HEK293T (cell line): Measurements from ENCODE around the gene USP37.

Source experiments
- ARNT ChIP-seq: fragments of 450-650 bp; IDR thresholded peaks from 2 replicates; pipeline ENCODE4 v1.6.1; 2017; ENCODE audit warnings: mild to moderate bottlenecking
- BHLHE40 ChIP-seq: fragments of 450-650 bp; IDR thresholded peaks from 2 replicates; pipeline ENCODE4 v1.6.1; 2016; ENCODE audit warnings: mild to moderate bottlenecking, moderate library complexity, borderline replicate concordance
- FOXK2 ChIP-seq: fragments of 450-650 bp; IDR thresholded peaks from 2 replicates; pipeline ENCODE4 v1.6.1; 2016; ENCODE audit warnings: mild to moderate bottlenecking
- FOXM1 ChIP-seq: fragments of 450-650 bp; IDR thresholded peaks from 2 replicates; pipeline ENCODE4 v1.6.1; 2017; ENCODE audit warnings: mild to moderate bottlenecking, borderline replicate concordance
- HDGF ChIP-seq: fragments of 450-650 bp; IDR thresholded peaks from 2 replicates; pipeline ENCODE4 v1.6.1; 2017; ENCODE audit warnings: antibody characterized with exemption, borderline replicate concordance
- LEF1 ChIP-seq: fragments of 450-650 bp; IDR thresholded peaks from 2 replicates; pipeline ENCODE4 v1.6.1; 2017; ENCODE audit warnings: mild to moderate bottlenecking, borderline replicate concordance
- NFRKB ChIP-seq: fragments of 450-650 bp; IDR thresholded peaks from 2 replicates; pipeline ENCODE4 v1.6.1; 2016; ENCODE audit warnings: mild to moderate bottlenecking, moderate library complexity
- PKNOX1 ChIP-seq: fragments of 450-650 bp; IDR thresholded peaks from 2 replicates; pipeline ENCODE4 v1.6.1; 2016
- SP1 ChIP-seq: fragments of 450-650 bp; IDR thresholded peaks from 2 replicates; pipeline ENCODE4 v1.6.1; 2017
- SUZ12 ChIP-seq: fragments of 450-650 bp; IDR thresholded peaks from 2 replicates; pipeline ENCODE4 v1.6.1; 2016; ENCODE audit warnings: mild to moderate bottlenecking
- TARDBP ChIP-seq: fragments of 450-650 bp; IDR thresholded peaks from 2 replicates; pipeline ENCODE4 v1.6.1; 2016

DNA sequence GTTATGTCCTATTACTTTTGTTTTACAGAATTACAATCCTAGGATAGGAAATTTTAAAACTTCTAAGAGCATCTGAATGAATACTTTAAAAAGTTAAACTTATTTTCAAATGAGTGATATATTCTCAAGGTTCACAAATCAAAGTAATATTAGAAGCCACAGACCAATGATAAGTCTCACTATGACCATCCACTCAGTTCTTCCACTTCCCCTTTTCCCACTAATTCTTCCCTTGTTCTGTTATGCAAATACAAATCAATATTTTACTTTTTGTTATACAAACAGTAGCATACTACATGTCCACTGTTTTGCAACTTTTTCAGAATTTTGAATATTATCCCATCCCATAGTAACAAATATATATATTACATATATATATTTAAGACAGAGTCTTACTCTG lies 20.2 kb downstream of the USP37 start:
- no peak for TF ChIP-seq PKNOX1
- no peak for TF ChIP-seq HDGF
- TF ChIP-seq LEF1: no peak
- no peak for TF ChIP-seq BHLHE40
- no peak for TF ChIP-seq TARDBP
- no peak for TF ChIP-seq NFRKB
- TF ChIP-seq SUZ12: no peak
- TF ChIP-seq SP1: no peak
- TF ChIP-seq FOXK2: no peak
- TF ChIP-seq ARNT: no peak
- TF ChIP-seq FOXM1: no peak
